IMR-90 (cell line): Measurements from ENCODE around the gene NTRK3.

ENCODE experiments used
- BHLHE40 ChIP-seq: fragments of 150-350 bp; IDR thresholded peaks from 2 replicates; pipeline ENCODE4 v1.6.1; 2016; ENCODE audit warnings: mild to moderate bottlenecking, low read depth, low read length
- MXI1 ChIP-seq: IDR thresholded peaks from 2 replicates; pipeline ENCODE4 v1.6.1; 2012; ENCODE audit warnings: low read depth, mild to moderate bottlenecking, low read length, moderate library complexity, borderline replicate concordance
- POLR2A ChIP-seq: IDR thresholded peaks from 2 replicates; pipeline ENCODE4 v1.6.1; 2012; ENCODE audit warnings: mild to moderate bottlenecking, low read depth, low read length
- USF2 ChIP-seq: fragments of 150-350 bp; IDR thresholded peaks from 2 replicates; pipeline ENCODE4 v1.6.1; 2017; ENCODE audit warnings: mild to moderate bottlenecking, antibody characterized with exemption, low read length, low read depth
- TF ChIP-seq, protein P1 (sequence below): conservative IDR thresholded peaks from 2 replicates; pipeline ENCODE4 v1.5.1; 2012; ENCODE audit warnings: mild to moderate bottlenecking, low read depth, low read length, improper control_type of control experiment

DNA sequence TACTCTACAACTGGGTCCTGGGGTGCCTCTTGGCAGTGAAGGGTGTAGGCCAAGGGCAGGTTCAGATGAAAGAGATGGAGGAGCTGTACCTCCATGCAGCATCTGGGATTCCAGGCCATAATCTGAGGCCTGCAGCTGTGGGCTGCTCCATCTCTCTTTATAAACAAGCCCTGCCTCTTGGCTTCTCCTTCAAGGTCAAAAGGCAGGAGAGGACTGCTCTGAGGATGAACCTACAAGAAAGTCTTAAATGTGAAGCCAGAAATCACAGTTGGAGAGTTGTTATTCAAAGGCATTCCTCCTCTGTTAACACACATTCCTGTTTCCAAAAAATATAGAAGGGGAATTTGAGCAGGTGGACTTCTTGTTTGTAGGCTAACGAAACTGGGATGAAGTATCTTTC, 355.5 kb downstream of the NTRK3 start:
- TF ChIP-seq USF2: no peak
- TF ChIP-seq, protein P1, sequence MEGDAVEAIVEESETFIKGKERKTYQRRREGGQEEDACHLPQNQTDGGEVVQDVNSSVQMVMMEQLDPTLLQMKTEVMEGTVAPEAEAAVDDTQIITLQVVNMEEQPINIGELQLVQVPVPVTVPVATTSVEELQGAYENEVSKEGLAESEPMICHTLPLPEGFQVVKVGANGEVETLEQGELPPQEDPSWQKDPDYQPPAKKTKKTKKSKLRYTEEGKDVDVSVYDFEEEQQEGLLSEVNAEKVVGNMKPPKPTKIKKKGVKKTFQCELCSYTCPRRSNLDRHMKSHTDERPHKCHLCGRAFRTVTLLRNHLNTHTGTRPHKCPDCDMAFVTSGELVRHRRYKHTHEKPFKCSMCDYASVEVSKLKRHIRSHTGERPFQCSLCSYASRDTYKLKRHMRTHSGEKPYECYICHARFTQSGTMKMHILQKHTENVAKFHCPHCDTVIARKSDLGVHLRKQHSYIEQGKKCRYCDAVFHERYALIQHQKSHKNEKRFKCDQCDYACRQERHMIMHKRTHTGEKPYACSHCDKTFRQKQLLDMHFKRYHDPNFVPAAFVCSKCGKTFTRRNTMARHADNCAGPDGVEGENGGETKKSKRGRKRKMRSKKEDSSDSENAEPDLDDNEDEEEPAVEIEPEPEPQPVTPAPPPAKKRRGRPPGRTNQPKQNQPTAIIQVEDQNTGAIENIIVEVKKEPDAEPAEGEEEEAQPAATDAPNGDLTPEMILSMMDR: no peak
- no peak for TF ChIP-seq POLR2A
- no peak for TF ChIP-seq BHLHE40
- no peak for TF ChIP-seq MXI1
